RWPE2 (cell line): ENCODE measurements around the gene BLOC1S6.
A peak's percentile ranks its signal among the peaks of the same experiment; 100 is the strongest.

Experiments
- ATAC-seq: fragments of 200-7000 bp; cut with Tn5 transposase; 3 replicates; pipeline ENCODE4 v1.9.1; 2021; ENCODE audit warnings: low read depth
- DNase-seq: peaks from one replicate; pipeline ENCODE4 v3.0.0-alpha.2; 2020; ENCODE audit warnings: low spot score
- H3K27ac ChIP-seq: fragments of 450-650 bp; 2 replicates; pipeline ENCODE4 v1.5.1; 2017; ENCODE audit warnings: mild to moderate bottlenecking; ENCODE audit not compliant: poor library complexity, severe bottlenecking
- H3K27me3 ChIP-seq: fragments of 250-450 bp; sonication (Bioruptor Pico); 2 replicates; pipeline ENCODE4 v1.5.1; 2021; ENCODE audit warnings: mild to moderate bottlenecking, moderate library complexity; ENCODE audit not compliant: insufficient read depth, poor library complexity, severe bottlenecking
- H3K36me3 ChIP-seq: fragments of 250-450 bp; sonication (Bioruptor Pico); 2 replicates; pipeline ENCODE4 v1.5.1; 2020; ENCODE audit warnings: low read depth, mild to moderate bottlenecking, moderate library complexity
- H3K4me1 ChIP-seq: fragments of 250-450 bp; sonication (Bioruptor Pico); 2 replicates; pipeline ENCODE4 v1.5.1; 2021; ENCODE audit warnings: mild to moderate bottlenecking, moderate library complexity; ENCODE audit not compliant: insufficient read depth, poor library complexity, severe bottlenecking
- H3K4me3 ChIP-seq: fragments of 250-450 bp; sonication (Bioruptor Pico); 2 replicates; pipeline ENCODE4 v1.5.1; 2021; ENCODE audit warnings: mild to moderate bottlenecking, moderate library complexity; ENCODE audit not compliant: severe bottlenecking
- H3K9me3 ChIP-seq: fragments of 250-450 bp; sonication (Bioruptor Pico); 2 replicates; pipeline ENCODE4 v1.5.1; 2021; ENCODE audit warnings: mild to moderate bottlenecking, moderate library complexity; ENCODE audit not compliant: severe bottlenecking
- TF ChIP-seq, protein P1 (sequence below): fragments of 450-650 bp; IDR thresholded peaks from one replicate; pipeline ENCODE4 v1.5.1; 2017; ENCODE audit warnings: mild to moderate bottlenecking, moderate library complexity; ENCODE audit not compliant: poor library complexity, severe bottlenecking

The BLOC1S6 gene

DNA sequence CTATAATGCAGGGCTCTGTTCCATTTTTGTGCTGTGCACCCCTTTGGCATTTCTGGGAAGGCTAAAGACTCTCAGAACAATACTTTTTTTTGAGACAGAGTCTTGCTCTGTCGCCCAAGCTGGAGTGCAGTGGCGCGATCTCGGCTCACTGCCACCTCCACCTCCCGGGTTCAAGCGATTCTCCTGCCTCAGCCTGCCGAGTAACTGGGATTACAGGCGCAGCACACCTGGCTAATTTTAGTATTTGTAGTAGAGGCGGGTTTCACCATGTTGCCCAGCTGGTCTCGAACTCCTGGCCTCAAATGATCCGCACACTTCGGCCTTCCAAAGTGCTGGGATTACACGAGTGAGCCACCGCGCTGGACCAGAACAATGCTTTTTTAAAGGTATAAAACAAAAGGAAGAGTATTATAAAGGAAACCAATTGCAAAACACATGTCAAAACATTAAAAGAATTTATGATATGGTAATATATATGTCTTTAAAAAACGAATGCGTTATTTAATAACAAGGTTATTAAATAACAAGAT is 48.6 kb downstream of the BLOC1S6 start:
- peak overlapping the region; percentile 72 for H3K4me3 ChIP-seq
- TF ChIP-seq, protein P1, sequence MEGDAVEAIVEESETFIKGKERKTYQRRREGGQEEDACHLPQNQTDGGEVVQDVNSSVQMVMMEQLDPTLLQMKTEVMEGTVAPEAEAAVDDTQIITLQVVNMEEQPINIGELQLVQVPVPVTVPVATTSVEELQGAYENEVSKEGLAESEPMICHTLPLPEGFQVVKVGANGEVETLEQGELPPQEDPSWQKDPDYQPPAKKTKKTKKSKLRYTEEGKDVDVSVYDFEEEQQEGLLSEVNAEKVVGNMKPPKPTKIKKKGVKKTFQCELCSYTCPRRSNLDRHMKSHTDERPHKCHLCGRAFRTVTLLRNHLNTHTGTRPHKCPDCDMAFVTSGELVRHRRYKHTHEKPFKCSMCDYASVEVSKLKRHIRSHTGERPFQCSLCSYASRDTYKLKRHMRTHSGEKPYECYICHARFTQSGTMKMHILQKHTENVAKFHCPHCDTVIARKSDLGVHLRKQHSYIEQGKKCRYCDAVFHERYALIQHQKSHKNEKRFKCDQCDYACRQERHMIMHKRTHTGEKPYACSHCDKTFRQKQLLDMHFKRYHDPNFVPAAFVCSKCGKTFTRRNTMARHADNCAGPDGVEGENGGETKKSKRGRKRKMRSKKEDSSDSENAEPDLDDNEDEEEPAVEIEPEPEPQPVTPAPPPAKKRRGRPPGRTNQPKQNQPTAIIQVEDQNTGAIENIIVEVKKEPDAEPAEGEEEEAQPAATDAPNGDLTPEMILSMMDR, result peak; percentile 65
- DNase-seq, result no peak
- no peaks in the 10 kb centered on the region for H3K27me3 ChIP-seq
- peak overlapping the region; percentile 100 for H3K27ac ChIP-seq
- ATAC-seq, result no peak
- peaks cover 56% of the 10 kb centered on the region for H3K4me1 ChIP-seq
- peaks cover 29% of the 10 kb centered on the region for H3K36me3 ChIP-seq
- H3K9me3 ChIP-seq, result no peaks in the 10 kb centered on the region

DNA sequence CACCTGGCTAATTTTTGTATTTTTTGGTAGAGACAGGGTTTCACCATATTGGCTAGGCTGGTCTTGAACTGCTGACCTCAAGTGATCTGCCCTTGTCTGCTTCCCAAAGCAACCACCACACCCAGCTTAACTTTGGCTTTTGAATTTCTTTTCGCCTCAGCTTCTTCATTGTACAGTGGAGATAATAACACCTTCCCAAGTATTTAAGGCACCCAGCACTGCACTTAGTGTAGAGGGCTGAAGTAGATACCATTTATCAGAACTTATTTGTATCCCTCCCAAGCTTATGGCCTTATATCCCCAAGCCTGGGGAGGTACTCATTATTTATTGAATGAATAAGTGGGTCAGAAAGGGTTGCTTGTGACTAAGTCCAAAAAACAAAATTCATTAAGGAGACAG is 50.0 kb downstream of the BLOC1S6 start:
- ATAC-seq (no peak), DNase-seq (no peak)
- TF ChIP-seq, protein P1, result no peak
- Histone ChIP-seq H3K4me1 (peaks cover 56% of the 10 kb centered on the region), H3K27me3 (no peaks in the 10 kb centered on the region), H3K36me3 (peaks cover 29% of the 10 kb centered on the region), H3K9me3 (no peaks in the 10 kb centered on the region), H3K4me3 (peak overlapping the region; percentile 1), H3K27ac (peak overlapping the region; percentile 100)

DNA sequence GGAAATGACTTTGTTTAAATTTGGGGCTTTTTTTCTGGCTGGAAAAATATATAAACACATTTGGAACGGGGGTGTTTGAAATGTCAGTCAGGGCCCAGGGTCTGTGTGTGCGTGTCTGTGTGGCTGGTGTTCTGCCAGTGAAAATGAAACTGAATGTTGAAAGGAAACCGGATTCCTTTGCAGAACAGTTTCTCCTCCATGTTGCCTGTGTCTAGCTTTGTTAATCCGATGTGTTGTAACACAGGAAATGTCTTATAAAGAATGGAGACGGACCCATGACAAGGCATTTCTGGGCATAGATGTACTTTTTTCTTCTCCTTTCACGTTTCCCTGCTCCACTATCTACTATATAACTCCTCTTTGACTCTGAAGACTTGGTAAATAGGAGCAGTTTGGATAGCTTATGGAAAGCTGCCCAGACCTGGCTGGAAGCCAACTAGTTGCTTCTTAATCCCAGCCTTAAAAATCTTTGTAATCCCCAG is 50.4 kb downstream of the BLOC1S6 start:
- Histone ChIP-seq H3K36me3 (peaks cover 29% of the 10 kb centered on the region), H3K27ac (peak overlapping the region; percentile 100), H3K27me3 (no peaks in the 10 kb centered on the region), H3K4me1 (peaks cover 58% of the 10 kb centered on the region), H3K9me3 (no peaks in the 10 kb centered on the region), H3K4me3 (peak overlapping the region; percentile 1)
- TF ChIP-seq, protein P1, result no peak
- ATAC-seq (peak; percentile 1; the same call in 1 of the 3 replicates), DNase-seq (no peak)

DNA sequence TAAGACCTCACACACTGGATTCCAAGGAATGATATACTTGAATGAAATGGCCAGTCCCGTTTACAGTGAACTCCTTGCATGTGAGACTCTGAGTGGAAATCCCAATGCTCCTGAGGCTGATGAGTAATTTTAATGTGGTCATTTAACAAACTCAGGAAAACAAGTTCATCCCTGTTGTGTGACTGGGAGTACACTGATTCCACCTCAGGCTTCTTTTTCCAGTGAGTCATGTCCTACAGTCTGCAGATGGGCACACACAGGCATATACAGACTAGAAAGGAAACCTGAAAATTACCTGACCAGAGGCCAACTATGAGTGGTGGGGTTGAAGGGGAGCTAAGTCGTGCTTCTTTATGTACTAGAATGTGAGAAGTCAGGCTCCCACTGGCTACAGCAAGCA is 53.4 kb downstream of the BLOC1S6 start:
- H3K9me3 ChIP-seq, result no peaks in the 10 kb centered on the region
- DNase-seq, result no peak
- TF ChIP-seq, protein P1, result no peak
- H3K4me3 ChIP-seq, result no peak overlapping the region
- H3K36me3 ChIP-seq, result peaks cover 35% of the 10 kb centered on the region
- peak; percentile 57 for ATAC-seq
- H3K4me1 ChIP-seq, result peaks cover 86% of the 10 kb centered on the region
- H3K27me3 ChIP-seq, result no peaks in the 10 kb centered on the region
- H3K27ac ChIP-seq, result peak overlapping the region; percentile 100

DNA sequence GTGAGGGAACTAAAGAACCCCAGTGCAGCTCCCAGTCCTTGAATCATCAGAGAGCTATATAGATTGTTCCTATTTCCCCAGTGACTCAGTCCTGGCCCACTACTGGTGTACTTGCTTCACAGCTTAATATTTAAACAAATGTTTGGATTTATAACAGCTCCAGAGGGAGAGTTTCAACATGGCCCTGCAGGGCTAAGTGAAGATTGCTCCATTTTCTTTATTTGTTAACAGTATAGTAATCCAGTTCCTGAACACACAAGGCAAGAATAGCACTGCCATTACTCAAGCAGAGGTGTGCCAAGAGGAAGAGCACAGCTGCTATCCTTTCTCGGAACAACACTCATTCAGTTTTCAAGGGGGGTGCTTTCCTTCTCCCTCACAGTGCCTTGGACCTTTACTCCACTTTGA is 54.2 kb downstream of the BLOC1S6 start:
- Histone ChIP-seq H3K9me3 (no peaks in the 10 kb centered on the region), H3K4me3 (no peak overlapping the region)
- DNase-seq, result peak; percentile 91

More for the DNA sequence above, 54.2 kb downstream of the BLOC1S6 start:
- peak; percentile 72 for ATAC-seq
- Histone ChIP-seq H3K27me3 (no peaks in the 10 kb centered on the region), H3K4me1 (peaks cover 94% of the 10 kb centered on the region), H3K36me3 (peaks cover 35% of the 10 kb centered on the region), H3K27ac (peak overlapping the region; percentile 100)
- TF ChIP-seq, protein P1, result peak; percentile 33
